ENCODE results near the gene CCDC74A.
"Not testable (repeated sequence)": the region's sequence is repeated elsewhere in the genome, so short reads cannot be mapped to it uniquely, and the experiment has no call there.

The CCDC74A gene

DNA sequence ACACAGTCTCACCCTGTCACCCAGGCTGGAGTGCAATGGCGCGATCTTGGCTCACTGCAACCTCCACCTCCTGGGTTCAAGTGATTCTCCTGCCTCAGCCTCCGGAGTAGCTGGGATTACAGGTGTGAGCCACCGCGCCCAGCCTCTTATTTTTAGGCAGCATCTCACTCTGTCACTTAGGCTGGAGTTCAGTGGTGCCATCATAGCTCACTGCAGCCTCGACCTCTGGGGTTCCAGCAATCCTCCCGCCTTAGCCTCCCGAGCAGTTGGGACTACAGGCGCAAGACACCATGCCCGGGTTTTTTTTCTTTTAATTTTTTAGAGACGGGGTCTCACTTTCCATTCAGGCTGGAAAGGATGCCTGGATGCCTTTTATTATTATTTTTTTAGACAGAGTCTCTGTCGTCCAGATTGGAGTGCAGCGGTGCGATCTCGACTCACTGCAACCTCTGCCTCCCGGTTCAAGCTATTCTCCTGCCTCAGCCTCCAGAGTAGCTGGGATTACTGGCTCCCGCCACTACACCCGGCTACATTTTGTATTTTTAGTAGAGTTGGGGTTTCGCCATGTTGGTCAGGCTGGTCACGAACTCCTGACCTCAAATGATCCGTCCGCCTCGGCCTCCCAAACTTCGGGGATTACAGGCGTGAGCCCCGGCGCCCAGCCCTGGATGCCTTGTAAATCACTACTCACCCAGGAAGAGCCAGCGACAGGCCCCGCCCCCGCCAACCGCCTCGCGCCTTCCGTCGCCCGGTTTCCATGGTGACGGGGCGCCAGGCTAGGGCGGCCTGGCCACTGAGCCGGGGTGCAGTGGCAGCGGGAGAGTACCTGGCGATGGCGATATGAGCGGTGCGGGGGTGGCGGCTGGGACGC is at the start of gene CCDC74A:
Gene CCDC74A, plus strand, starts transcription at position 758 of the 871 bp plus-strand sequence. Its CDS starts 83 bp downstream, at position 841.
- H3K4me3 ChIP-seq (ENCODE audit: low read length); H3K9me3 ChIP-seq (ENCODE audit: control insufficient read depth, low read length); H3K4me1 ChIP-seq (ENCODE audit: control insufficient read depth, insufficient read depth, low read length); H3K36me3 ChIP-seq (ENCODE audit: control insufficient read depth, insufficient read depth, low read length); H3K27me3 ChIP-seq (ENCODE audit: control insufficient read depth, insufficient read depth, low read length); H3K9ac ChIP-seq (ENCODE audit: low read length): not testable (repeated sequence)

DNA sequence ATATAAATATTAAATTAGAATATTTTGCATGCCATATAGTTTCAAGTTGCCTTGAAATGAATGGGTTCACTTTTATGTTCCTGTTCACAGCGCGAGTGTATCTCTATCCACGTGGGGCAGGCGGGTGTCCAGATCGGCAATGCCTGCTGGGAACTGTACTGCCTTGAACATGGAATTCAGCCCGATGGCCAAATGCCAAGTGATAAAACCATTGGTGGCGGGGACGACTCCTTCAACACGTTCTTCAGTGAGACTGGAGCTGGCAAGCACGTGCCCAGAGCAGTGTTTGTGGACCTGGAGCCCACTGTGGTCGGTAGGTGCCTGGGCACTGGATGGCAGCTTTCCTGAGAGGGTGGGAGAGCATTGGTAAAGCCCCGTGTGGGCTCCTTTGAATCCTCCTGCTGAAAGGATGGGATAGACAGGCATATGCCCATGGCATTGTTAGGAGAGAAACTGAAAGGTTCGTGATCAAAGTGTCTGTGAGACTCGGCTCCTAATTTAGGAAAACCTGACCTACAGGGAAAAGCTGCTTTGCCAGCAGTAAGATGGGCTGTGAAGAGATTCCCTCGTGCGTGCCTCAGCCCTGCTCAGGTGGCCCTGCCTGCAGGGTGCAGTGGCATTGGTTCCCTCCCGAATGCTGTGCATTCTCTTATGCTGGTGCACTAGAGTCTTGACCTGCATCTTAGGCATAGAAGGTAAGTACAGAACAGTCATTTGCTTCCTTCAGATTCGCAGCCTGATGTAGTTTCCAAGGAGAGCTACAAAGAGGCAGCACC is 49.4 kb upstream of the CCDC74A start:
- not testable (repeated sequence) for H3K27me3 ChIP-seq (ENCODE audit: control insufficient read depth, insufficient read depth, low read length); H3K9ac ChIP-seq (ENCODE audit: low read length); H3K4me1 ChIP-seq (ENCODE audit: control insufficient read depth, insufficient read depth, low read length); H3K9me3 ChIP-seq (ENCODE audit: control insufficient read depth, low read length); H3K36me3 ChIP-seq (ENCODE audit: control insufficient read depth, insufficient read depth, low read length); H3K4me3 ChIP-seq (ENCODE audit: low read length)

DNA sequence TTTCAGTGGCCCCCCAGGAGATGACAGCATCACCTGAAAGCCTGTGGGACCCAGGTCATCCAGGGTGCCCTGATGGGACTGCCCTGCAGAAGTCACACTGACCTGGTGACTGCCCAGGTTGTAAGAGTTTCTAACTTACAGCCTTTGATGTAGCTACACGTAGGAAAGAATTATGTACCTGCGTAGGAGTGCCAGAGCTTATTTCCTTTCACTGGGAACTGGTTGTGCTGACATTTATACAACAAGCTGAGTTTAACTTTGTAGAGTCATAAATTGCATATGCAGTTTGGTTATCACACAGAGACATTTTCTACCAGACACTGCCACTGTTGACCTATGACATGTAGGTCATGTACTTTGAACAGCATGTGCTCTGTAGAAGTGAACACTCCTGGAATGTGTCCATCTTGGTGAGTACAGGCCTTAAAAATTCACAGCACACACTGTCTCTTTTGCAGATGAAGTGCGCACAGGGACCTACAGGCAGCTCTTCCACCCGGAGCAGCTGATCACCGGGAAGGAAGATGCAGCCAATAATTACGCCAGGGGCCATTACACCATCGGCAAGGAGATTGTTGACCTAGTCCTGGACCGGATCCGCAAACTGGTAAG is 48.7 kb upstream of the CCDC74A start:
- not testable (repeated sequence) for H3K9me3 ChIP-seq (ENCODE audit: control insufficient read depth, low read length); H3K4me3 ChIP-seq (ENCODE audit: low read length); H3K27me3 ChIP-seq (ENCODE audit: control insufficient read depth, insufficient read depth, low read length); H3K9ac ChIP-seq (ENCODE audit: low read length); H3K36me3 ChIP-seq (ENCODE audit: control insufficient read depth, insufficient read depth, low read length); H3K4me1 ChIP-seq (ENCODE audit: control insufficient read depth, insufficient read depth, low read length)

DNA sequence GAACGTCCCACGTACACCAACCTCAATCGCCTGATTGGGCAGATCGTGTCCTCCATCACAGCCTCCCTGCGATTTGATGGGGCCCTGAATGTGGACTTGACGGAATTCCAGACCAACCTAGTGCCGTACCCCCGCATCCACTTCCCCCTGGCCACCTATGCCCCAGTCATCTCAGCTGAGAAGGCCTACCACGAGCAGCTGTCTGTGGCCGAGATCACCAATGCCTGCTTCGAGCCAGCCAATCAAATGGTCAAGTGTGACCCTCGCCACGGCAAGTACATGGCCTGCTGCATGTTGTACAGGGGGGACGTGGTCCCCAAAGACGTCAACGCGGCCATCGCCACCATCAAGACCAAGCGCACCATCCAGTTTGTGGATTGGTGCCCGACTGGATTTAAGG is 47.3 kb upstream of the CCDC74A start:
- not testable (repeated sequence) for H3K9me3 ChIP-seq (ENCODE audit: control insufficient read depth, low read length); H3K27me3 ChIP-seq (ENCODE audit: control insufficient read depth, insufficient read depth, low read length); H3K36me3 ChIP-seq (ENCODE audit: control insufficient read depth, insufficient read depth, low read length); H3K4me3 ChIP-seq (ENCODE audit: low read length); H3K4me1 ChIP-seq (ENCODE audit: control insufficient read depth, insufficient read depth, low read length); H3K9ac ChIP-seq (ENCODE audit: low read length)

DNA sequence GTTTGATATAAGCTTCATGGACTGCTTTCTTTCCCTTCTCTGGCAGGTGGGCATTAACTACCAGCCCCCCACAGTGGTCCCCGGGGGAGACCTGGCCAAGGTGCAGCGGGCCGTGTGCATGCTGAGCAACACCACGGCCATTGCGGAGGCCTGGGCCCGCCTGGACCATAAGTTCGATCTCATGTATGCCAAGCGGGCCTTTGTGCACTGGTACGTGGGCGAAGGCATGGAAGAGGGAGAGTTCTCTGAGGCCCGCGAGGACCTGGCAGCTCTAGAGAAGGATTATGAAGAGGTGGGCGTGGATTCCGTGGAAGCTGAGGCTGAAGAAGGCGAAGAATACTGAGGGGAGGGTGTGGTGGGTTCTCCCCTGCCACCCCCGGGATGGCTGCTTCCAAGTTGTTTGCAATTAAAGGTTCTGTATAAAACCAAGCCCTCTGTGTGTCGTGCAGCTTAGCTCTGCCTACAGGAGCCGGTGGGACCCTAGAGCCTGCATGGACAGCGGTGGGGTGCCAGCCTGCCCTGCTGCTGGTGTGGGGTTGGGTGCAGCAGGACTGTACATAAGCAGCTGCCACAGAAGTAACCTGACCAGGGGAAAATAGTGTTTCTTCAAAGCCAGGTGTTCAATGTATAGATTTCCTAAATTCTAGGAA is 45.1 kb upstream of the CCDC74A start:
- H3K9me3 ChIP-seq (ENCODE audit: control insufficient read depth, low read length); H3K4me1 ChIP-seq (ENCODE audit: control insufficient read depth, insufficient read depth, low read length); H3K9ac ChIP-seq (ENCODE audit: low read length); H3K27me3 ChIP-seq (ENCODE audit: control insufficient read depth, insufficient read depth, low read length); H3K4me3 ChIP-seq (ENCODE audit: low read length); H3K36me3 ChIP-seq (ENCODE audit: control insufficient read depth, insufficient read depth, low read length): not testable (repeated sequence)

DNA sequence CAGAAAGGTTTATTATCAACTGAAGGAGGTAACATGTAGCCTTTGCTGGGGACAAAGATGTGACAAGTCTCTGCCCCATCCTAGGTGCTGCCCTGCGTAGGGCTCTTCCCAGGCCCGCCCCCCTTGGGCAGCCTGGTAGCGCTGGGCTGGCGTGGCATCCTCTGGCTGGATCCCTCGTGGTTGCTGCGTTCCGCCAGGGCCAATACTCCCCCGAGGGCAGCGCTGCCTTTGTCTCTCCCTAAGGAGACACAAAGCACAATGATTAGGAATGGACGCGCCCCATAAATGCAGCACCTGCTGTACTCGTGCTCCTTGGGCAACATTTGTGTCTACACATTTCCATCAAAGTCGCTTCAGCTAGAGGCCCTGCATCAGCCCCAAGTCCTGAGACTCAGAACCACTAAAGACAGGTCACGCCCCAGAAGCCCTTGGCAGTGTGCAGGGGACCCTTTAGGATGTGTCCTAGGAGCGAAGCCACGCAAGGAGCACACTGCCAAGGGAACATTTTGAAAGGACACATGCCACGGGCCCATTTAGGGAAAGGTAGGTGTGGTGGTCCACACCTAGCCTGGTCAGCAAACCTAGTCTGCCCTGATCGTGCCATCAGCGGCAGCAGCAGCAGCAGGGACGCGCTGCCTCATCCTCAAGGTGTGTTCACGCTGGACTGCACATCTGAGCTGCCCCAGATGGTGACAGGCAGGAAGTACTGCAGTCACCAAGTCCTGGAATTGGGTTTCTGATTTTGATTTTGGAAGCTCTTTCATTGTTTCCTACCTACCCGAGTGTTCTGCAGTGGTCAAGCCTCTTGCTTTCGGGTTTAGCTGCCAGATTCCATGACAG is 43.5 kb upstream of the CCDC74A start:
- H3K27me3 ChIP-seq (ENCODE audit: control insufficient read depth, insufficient read depth, low read length); H3K4me3 ChIP-seq (ENCODE audit: low read length); H3K9me3 ChIP-seq (ENCODE audit: control insufficient read depth, low read length); H3K9ac ChIP-seq (ENCODE audit: low read length); H3K4me1 ChIP-seq (ENCODE audit: control insufficient read depth, insufficient read depth, low read length); H3K36me3 ChIP-seq (ENCODE audit: control insufficient read depth, insufficient read depth, low read length): not testable (repeated sequence)

DNA sequence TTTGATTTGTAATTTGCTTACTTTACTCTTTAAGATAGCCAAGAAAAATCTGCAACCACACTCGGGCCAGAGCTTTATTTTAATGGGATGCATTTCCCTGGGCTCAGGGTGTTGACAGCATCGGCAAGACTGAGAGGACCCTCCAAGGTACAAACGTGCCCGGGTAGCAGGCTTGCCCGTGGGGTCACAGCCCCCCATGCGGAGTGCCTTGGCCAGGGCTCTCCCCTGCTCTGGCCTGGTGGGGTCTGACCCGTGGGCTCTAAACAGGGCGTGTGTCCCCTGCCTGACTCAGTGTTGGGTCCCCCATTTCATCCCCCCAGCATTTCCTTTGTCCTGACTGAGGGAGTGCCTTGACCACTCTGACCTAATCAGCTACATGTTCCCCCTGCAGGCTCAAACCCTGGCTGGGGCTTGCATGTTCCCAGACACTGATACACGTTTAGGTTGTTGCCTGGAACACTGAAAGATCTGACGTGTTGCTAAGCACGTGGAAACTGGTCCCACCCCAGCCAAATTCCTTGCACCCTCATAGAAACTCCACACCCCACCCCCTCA is 42.7 kb upstream of the CCDC74A start:
- not testable (repeated sequence) for H3K36me3 ChIP-seq (ENCODE audit: control insufficient read depth, insufficient read depth, low read length); H3K4me3 ChIP-seq (ENCODE audit: low read length); H3K9ac ChIP-seq (ENCODE audit: low read length); H3K9me3 ChIP-seq (ENCODE audit: control insufficient read depth, low read length); H3K27me3 ChIP-seq (ENCODE audit: control insufficient read depth, insufficient read depth, low read length); H3K4me1 ChIP-seq (ENCODE audit: control insufficient read depth, insufficient read depth, low read length)

DNA sequence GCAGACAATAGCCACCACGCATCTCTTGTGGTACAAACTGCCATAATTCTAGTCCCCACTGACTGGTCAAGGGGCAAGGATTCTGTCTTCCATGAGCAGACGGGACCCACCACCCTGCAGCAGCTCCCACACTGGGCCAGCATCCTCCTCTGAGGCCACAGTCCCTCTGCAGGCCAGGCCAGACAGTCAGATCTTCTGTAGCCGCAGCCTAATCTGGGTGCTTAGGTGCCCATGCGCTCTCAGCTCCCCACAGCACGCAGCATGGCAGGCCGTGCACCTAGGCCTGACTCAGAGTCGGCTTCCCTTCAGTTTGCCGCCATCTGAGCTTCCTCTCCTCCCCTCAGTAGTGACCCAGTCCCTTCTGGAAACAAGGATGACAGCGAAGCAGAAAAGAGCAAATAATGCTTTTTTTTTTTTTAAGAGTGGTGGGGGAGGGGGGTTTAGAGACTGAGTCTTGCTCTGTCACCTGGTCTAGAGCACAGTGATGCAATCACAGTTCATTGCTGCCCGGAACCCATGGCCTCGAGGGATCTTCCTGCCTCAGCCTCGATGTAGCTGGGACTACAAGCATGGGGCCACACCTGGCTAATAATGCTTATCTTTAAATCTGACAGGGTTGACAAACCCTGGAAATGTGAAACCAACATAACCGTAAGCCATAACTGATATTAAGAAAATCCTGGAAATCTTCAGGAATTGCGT is 41.3 kb upstream of the CCDC74A start:
- H3K4me1 ChIP-seq (ENCODE audit: control insufficient read depth, insufficient read depth, low read length); H3K4me3 ChIP-seq (ENCODE audit: low read length); H3K27me3 ChIP-seq (ENCODE audit: control insufficient read depth, insufficient read depth, low read length); H3K36me3 ChIP-seq (ENCODE audit: control insufficient read depth, insufficient read depth, low read length); H3K9me3 ChIP-seq (ENCODE audit: control insufficient read depth, low read length); H3K9ac ChIP-seq (ENCODE audit: low read length): not testable (repeated sequence)

DNA sequence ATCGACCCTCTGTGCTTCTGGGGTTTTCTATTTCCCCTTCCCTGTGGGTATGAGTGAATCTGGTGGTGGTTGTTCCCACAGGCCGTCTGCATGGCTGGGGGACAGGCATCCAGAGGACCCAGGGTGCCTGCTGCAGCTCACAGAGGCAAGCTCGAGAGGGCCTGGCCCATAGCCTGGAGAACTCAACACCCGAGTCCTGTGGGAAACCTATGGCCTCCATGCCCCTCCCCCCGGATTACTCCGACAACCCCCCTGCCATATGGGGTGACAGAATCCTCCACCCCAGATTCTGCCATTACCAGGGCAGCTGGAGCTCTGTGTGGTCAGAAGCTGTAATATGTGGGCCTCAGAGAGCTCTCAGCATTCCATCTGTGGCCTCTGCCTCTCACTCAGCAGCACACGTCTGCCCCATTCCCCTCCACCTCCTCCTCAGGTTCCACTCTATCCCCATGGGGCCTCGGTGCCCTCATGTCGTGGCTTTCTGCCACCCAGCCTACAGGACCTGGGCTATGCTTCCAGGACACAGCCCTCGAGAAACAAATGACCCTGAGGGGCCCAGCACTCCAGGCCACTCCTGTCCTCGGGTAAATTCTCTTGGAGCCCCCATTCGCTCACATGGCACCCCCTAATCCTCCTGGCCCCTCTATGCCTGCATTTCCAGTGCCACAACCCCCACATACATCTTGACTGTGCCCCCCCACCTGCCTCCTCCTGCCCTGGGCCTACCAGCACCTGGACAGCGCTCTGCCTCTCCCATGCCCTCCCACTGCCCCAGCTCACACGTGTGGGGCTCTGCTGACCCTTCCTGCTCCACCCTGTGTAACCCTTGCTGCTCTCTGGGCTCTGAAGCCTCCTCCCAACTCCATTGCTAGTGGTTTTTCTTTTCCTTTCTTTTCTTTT is 39.1 kb upstream of the CCDC74A start:
- no peak overlapping the region for H3K4me3 ChIP-seq (ENCODE audit: low read length)
- H3K27me3 ChIP-seq (ENCODE audit: control insufficient read depth, insufficient read depth, low read length): no peaks in the 10 kb centered on the region
- H3K9me3 ChIP-seq (ENCODE audit: control insufficient read depth, low read length): no peaks in the 10 kb centered on the region
- H3K9ac ChIP-seq (ENCODE audit: low read length): no peak overlapping the region
- H3K36me3 ChIP-seq (ENCODE audit: control insufficient read depth, insufficient read depth, low read length): no peaks in the 10 kb centered on the region
- peaks cover 9% of the 10 kb centered on the region for H3K4me1 ChIP-seq (ENCODE audit: control insufficient read depth, insufficient read depth, low read length)

DNA sequence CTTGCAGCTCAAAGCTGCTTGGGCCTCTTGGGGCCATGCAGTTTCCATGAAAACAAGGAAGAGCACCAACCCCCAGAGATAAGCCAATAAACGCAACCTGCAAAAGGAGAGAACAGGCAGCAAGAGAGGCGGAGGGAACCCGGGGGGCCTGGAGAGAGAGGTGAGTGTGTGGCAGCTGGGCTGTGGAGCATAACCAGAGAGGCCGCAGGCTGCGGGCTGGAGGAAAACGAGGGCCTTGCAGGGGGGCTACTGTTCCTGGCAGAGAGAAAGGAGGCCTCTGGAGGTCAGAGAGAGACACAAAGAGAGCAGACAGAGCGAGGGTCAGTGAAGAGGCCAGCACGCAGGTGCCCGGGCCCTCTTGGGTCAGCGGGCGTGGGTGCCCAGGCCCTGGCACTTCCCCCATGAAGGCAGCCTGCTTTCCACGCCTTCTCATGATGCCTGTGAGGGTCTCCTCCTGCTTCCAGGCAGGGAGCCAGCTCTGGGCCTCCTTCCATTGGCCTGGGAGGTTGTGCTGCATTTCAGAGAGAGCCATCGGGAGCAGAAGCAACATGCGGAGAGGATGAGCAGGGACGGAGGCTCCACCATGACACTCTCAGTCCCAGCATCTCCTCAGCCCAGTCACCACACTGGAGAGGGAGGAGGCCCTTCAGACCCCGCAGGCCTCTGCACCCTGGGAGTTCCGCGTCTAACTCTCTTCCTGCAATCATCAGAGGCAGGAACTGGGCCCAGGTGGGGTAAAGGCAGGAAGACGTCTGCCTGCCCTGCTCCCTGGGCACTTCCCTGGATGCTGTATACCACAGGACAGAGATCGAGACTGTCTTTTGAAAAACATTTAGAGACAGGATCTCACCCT is 36.8 kb upstream of the CCDC74A start:
- H3K9me3 ChIP-seq (ENCODE audit: control insufficient read depth, low read length); H3K36me3 ChIP-seq (ENCODE audit: control insufficient read depth, insufficient read depth, low read length); H3K4me1 ChIP-seq (ENCODE audit: control insufficient read depth, insufficient read depth, low read length); H3K27me3 ChIP-seq (ENCODE audit: control insufficient read depth, insufficient read depth, low read length): not testable (repeated sequence)
- H3K4me3 ChIP-seq (ENCODE audit: low read length): peak overlapping the region; percentile 36
- H3K9ac ChIP-seq (ENCODE audit: low read length): peak overlapping the region; percentile 64

All from mucosa of stomach (tissue), 1 donor.